Upper lobe of left lung (tissue), 4 donors: ENCODE data around the gene LHFPL2.

Experiments
- POLR2A ChIP-seq, 4 donors: fragments of 450-650 bp; IDR thresholded peaks; one replicate each; pipeline ENCODE4 v1.5.1; 2016 to 2017; ENCODE audit warnings: antibody characterized with exemption in 4 of 4, mild to moderate bottlenecking in 2 of 4
- TF ChIP-seq, protein P1 (sequence below), 6 experiments: fragments of 450-650 bp in 4 of 6; fragments of 200-600 bp in 2 of 6; sonication (generic) in 2 of 6; IDR thresholded peaks; one replicate each; pipeline ENCODE4 v1.5.1; 2016 to 2019; ENCODE audit warnings: antibody characterized with exemption in 6 of 6

DNA sequence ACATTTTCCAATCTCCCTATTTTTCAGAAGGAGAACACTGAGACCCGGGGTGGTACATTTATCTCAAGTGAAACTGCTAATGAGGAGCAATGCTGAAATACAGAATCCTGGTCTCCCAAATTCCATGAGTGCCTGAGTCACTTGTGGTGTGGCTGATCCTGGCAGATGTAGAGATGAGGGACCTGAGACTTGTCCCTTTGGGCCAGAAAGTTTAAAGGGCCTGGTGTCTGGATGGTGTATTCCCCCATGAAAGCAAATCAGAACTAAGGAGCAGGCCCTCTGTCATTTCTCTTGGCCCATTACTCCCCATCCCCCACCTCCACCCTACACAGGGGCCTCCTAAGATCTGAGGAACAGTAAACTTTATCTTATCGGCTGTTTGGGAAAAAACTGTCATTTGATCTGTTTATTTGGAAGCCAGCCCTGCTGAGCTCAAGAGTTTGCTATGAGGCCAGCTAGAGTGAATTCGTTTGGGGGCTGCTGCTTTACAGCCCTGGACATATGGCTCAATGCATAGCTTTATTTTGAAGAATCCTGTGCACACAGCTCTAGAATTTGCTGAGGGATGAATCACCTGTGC lies 140.3 kb downstream of the LHFPL2 start:
- peak in 1 of 4 donors; percentile 25 for TF ChIP-seq POLR2A (IDR thresholded peaks at IDR 0.05)
- TF ChIP-seq, protein P1, sequence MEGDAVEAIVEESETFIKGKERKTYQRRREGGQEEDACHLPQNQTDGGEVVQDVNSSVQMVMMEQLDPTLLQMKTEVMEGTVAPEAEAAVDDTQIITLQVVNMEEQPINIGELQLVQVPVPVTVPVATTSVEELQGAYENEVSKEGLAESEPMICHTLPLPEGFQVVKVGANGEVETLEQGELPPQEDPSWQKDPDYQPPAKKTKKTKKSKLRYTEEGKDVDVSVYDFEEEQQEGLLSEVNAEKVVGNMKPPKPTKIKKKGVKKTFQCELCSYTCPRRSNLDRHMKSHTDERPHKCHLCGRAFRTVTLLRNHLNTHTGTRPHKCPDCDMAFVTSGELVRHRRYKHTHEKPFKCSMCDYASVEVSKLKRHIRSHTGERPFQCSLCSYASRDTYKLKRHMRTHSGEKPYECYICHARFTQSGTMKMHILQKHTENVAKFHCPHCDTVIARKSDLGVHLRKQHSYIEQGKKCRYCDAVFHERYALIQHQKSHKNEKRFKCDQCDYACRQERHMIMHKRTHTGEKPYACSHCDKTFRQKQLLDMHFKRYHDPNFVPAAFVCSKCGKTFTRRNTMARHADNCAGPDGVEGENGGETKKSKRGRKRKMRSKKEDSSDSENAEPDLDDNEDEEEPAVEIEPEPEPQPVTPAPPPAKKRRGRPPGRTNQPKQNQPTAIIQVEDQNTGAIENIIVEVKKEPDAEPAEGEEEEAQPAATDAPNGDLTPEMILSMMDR (IDR thresholded peaks at IDR 0.05): no peak
